HG03439 (cell line): ENCODE data around the gene RIOK3.
"Not testable (repeated sequence)": the region's sequence is repeated elsewhere in the genome, so short reads cannot be mapped to it uniquely, and the experiment has no call there.

Source experiments
- ATAC-seq: cut with Tn5 transposase; IDR thresholded peaks from one replicate; pipeline ENCODE4 v1.9.1; 2021; ENCODE audit warnings: mild to moderate bottlenecking, moderate library complexity; ENCODE audit not compliant: unreplicated experiment

Gene RIOK3

DNA sequence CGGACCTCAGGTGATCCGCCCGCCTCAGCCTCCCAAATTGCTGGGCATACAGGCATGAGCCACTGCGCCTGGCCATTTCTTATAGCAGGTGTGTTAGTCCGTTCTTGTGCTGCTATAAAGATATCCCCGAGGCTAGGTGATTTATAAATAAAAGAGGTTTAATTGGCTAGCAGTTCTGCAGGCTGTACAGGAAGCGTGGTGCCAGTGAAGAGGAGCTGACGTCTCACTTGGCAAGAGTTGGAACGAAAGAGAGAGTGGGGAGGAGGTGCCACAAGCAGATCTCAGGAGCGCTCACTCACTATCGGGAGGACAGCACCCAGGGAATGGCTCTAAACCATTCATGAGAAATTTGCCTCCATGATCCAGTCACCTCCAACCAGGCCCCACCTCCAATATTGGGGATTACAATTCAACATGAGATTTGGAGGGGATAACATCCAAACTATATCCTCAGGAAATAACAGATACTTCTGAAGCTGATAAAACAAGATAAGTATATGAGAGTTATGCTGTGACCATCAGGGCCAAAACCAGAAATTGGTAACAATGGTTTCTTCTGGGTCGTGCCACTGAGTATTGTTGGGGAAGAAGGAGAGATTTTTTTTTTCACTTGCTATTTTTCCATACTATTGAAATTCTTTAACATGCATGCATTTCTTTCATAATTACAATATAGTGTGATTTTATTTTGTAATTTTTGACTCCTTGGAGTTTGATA lies 42.8 kb downstream of the RIOK3 start:
- ATAC-seq: no peak

DNA sequence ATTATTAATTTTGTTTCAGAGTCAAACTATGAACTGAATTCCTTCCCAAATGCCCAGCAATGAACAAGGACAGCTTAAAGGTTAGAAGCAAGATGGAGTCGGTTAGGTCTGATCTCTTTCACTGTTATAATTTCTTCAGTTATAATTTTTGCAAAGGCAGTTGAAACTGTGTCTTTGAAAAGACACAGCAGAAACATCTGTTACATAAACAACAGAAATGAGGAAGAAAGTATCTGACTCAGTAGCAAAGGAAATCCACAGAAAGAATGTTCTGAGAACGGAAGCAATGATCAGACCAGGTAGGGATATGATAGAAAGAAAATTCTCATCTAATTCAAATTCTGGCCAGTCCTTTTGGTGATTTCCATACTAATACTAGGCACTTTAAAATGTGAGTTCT lies 45.0 kb downstream of the RIOK3 start:
- no peak for ATAC-seq

DNA sequence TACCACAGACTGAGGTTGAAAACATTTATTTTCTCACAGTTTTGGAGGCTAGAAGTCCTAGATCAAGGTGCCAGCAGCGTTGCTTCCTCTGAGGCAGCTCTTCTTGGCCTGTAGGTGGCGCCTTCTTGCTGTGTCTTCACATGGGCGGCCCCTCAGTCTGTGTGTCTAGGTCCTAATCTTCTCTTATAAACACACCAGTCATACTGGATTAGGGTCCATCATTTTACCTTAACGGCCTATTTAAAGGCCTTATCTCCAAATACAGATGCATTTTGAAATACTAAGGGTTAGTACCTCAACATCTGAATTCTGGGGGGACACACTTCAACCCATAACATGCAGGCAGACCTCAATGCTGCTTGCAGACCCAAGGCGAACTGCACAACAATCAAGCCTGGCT lies 45.8 kb downstream of the RIOK3 start:
- no peak for ATAC-seq

DNA sequence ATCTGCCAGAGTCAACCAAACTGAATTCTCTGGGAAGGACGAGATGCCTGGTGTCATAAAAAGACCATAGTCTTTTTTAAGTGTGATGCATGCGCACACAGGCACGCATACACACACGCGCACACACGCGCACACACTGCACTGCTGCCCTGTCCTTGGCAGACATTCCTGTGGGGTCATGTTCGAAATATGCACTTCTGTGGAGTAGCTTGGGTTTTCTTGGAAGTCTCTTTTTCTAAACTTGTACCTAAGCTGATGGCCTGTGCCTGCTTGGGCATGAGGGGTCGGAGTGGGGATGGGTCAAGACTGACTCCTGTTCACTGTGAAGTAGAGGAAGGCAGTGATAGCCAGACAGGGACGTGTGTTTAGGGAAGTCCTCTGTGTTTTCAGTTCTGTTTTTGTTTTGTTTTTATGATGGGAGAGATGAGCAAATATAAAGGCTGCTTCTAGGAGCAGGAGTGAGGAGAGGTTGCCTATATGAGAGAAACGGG lies 46.2 kb downstream of the RIOK3 start:
- no peak for ATAC-seq

DNA sequence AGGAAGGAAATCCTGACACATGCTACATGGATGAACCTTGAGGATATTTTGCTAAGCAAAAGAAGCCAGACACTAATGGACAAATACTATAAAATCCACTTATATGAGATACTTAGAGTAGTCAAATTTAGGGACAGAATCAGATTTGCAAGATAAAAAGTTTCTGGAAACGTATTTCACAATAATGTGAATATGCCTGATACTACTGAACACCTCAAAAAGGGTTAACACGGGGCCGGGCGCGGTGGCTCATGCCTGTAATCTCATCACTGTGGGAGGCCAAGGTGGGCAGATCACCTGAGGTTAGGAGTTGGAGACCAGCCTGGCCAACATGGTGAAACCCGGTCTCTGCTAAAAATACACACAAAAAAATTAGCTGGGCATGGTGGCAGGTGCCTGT lies 48.5 kb downstream of the RIOK3 start:
- no peak for ATAC-seq

DNA sequence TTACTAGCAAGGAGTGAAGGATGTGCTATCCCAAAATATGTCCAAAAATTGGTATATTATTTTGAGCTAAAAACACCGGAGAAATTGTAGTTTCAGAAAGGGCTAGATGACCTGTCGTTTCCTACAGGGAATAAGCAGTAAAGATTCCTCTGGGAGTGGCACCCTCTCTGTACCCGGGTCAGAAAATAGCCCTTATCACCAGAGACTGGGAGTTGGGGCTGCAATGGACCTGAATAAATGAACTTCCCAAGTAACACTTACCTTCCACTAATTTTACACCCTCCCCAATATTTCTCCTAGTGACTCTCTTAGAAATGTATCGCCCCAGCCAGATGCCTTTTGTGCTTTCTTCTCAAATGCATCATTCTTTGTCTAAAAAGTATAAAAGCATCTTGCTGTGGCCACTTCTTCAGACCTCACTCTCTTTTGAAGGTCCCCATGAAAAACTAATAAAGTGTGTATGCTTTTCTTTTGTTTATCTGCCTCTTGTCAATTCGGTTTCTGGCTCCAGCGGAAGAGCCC lies 49.5 kb downstream of the RIOK3 start:
- no peak for ATAC-seq

DNA sequence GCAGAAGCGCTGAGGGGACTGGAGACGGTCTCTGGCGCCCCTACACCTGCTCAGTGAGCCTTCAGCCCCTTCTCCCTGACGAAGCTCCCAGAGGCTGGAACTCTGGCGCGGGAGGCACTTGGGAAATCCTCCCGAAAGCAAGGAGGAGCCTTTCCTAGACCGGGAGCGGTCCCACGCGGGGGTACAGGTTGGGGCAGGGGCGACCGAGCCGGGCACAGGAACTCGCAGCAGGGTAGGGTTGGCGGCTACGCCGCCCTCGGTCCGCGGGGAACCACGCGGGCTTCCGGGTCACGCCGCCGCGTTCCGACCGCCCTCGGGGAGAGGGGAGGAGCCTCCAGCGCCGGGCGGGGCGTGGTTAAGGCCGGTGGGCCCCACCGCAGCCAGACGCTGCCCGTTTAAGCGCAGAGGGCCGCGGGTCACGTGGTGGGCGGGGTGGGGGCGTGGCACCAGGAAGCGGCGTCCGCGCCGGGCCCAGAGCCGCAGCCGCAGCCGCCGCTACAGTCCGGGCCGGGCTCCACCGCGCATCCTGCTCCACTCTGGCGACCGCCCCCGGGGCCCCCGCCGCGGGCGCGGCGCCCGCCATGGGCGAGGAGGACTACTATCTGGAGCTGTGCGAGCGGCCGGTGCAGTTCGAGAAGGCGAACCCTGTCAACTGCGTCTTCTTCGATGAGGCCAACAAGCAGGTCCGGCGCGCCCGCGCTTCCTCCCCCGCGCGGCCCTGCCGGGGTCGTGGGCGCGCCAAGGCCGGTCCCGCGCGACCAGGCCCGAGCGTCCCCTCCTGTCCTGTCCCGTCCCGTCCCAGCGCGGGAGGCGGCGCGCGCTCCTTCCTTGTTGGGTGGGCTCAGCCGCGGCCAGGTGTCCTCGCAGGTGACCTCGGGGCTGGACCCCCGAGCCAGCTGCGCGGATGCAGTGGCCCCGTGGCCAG lies 50.2 kb downstream of the RIOK3 start, which contains the start of gene RMC1:
TSS of gene RMC1 (plus strand) at position 474 of the 925 bp plus-strand sequence. CDS start at position 582, 108 bp downstream.
- peak; percentile 81 for ATAC-seq

DNA sequence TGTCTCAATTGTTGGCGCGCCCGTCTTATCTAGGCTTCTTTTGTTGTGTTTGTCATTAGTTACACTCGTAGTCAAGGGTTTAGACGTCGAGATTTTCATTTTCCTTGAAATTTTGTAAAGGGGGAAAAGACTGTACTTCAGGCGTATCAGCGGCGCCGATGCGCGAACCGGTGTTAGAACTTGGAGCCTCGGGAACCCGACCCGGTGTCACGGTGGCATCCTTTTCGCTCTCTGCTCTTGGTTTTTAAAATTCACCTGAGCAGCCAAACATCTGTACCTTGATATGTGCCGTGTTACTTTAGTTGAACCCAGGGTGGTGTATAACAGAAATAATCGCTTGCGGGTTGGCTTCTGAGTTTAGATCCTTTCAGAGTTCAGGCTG lies 50.9 kb downstream of the RIOK3 start:
- no peak for ATAC-seq

DNA sequence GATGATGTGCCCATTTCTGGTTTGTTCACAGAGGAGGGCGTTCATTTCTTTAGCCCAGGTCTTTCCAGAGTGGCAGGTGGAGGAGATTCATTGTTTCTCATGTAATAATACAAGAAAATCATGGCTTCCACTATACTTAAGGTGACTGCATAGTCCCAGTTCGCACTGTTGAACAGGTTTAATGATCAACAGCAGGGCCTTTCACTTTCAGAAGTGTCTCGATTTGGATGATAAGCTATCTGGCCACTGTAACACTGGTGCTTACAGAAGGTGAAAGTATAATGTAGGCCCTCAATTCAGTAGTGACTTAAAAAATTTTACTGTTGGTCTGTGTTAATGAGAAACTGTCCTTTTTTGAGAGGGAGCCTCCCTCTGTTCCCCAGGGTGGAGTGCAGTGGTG lies 51.6 kb downstream of the RIOK3 start:
- ATAC-seq: peak; percentile 32

DNA sequence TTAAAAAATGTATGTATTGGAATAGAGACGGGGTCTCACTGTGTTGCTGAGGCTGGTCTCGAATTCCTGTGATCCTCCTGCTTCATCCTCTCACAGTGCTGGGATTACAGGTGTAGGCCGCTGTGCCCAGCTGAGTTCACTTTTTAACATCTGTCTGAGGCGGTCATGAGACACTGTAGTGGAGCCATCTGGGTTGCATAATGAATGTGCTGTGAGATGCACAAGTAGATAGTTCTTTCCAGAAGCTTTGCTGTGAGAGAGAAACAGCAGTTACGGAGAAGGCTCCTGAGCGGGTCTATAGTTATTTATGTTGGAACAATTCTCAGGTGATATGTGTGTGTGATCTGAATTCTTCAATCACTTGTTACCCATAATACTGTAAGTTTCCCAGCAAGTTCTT lies 53.3 kb downstream of the RIOK3 start:
- ATAC-seq: no peak

DNA sequence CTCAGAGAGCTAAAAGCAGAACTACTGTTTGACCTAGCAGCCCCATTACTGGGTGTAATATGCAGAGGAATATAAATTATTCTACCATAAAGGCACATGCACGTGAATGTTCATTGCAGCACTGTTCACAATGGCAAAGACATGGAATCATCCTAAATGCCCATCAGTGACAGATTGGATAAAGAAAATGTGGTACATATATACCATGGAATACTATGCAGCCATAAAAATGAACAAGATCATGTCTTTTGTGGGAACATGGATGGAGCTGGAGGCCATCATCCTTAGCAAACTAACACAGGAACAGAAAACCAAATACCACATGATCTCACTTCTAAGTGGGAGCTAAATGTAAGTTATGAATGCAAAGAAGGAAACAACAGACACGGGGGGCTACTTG lies 57.8 kb downstream of the RIOK3 start:
- not testable (repeated sequence) for ATAC-seq

DNA sequence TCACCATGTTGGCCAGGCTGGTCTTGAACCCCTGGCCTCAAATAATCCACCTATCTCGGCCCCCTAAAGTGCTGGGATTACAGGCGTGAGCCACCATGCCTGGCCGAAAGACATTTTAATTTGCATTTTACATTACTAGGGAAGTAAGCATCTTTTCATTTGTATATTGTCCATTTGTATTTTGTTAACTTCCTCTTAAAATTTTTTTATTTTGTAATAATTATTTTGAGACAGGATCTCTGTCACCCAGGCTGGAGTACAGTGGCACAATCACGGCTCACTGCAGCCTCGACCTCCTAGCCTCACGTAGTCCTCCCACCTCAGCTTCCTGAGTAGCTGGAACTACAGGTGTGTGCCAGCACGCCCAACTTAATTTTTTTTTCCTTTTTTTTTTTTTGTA lies 59.1 kb downstream of the RIOK3 start:
- ATAC-seq: not testable (repeated sequence)

DNA sequence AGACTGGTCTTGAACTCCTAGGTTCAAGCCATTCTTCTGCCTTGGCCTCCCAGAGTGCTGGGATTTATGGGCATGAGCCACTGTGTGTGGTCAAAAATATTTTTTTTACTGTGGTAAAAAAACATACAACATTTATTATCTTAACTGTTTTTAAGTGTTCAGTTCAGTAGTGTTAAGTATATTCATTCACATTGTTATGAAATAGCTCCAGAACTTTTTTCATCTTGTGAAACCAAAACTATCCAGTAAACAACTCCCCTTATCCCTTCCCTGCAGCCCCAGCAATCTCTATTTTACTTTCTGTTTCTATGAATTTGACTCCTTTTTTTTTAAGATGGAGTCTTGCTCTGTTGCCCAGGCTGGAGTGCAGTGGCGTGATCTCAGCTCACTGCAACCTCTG lies 59.6 kb downstream of the RIOK3 start:
- no peak for ATAC-seq

DNA sequence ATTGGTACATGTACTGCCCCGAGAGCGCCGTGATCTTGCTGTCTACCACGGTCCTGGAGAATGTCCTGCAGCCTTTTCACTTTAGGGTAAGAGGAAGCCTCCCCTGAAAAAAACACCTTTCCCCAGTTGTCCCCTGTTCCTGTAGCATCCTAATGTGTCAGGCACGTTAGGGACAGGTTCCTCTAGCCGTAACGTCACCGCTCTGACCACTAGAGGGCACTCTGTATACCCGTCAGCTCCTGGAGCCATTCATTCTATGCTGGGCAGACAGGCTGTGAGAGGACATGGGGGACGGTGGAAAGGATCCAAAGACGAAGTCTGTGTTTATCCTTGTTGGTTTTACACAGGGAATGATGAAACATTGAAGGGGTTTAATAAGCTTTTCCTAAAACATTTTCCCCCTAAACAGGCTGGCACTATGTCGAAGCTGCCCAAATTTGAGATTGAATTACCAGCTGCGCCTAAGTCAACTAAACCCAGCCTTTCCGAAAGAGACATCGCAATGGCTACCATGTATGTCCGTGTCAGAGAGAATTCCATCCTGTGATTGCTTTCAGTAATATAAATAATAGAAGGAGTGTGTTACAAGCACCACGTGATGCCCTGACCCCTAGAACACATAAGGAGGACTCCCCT lies 62.9 kb downstream of the RIOK3 start:
- peak; percentile 88 for ATAC-seq

DNA sequence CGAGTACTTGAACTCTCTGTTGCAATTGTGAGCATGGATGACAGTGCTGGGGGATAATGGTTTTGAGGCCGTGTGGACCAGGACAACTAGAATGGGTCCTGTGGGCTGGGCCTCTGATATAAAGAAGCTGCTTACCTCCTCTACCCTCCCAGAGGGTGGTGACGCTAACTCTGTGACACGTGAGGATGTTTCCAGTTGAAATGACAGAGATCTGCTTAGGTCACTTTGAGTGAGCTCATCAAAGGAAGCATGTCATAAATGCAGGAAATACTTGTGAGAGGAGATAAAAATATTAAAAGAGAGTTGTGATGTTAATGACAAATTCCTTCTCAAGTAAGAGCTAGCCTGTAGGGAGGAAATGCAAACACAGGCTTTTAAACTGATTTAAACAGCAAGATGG lies 66.6 kb downstream of the RIOK3 start:
- no peak for ATAC-seq

DNA sequence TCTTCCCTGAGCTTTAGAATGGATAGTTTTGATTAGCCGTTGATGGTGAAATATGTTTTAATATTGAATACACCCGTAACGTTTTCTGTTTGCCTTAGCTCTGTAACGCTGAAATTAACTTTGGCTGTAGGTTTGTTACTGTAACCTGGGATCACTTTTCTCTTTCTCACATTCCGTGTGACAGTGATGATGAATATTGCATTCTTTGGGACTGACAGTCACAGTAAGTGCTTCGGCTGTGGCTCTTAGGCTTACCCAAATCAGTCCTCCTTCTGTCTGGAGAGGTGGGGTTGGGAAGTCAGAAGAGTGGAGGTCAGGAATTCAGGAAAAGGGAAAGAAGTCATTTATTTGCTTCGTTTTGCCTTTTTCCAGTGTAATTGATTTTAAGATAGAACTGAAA lies 68.2 kb downstream of the RIOK3 start:
- ATAC-seq: no peak

DNA sequence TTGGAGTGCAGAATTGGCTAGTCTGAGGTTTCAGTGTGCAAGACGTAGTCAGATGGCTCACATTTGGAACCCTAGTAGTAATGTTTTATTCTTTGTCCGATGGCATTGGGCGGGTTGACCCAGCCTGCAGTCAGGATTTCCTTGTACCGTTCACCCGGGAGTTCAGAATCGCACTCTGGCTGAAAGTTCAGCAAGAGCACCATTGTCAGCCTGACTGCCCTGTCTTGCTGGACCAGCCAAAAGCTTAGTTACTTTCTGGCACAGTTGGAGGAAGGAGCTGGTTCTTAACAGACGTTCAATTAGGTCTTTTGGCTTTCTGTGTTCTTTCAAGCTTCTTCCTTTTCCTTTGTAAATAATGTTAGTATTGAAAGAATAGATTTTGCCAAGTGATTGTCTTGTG lies 68.8 kb downstream of the RIOK3 start:
- ATAC-seq: no peak

DNA sequence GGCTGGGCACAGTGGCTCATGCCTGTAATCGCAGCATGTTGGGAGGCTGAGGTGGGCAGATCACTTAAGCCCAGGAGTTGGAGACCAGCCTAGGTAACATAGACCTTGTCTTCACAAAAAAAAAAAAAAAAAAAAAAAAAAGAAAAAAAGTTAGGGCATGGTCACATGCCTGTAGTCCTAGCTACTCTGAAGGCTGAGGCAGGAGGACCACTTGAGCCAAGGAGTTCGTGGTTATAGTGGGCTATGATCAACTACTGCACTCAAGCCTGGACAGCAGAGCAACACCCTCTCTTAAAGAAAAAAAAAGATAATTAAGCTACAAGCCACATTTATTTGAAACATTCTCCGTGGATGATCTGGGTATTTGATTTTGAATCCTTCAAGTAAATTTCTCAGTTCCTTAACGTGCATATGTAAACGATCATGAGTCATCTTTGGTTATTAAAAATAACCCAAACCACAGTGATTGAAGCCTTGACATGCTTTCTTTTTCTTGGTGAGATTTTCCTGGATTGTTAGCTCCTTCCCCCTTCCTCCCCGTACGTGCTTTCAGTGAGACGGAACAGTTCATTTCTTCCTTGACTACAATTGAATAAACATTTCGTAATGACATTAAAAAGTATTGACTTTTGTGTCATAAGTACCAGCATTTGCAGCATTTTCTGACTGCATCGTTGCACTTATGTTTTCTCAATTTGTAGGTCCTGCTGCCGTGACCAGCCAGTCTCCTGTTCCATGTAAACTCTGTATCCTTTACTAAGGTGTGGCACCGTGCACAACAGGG lies 70.5 kb downstream of the RIOK3 start:
- no peak for ATAC-seq

DNA sequence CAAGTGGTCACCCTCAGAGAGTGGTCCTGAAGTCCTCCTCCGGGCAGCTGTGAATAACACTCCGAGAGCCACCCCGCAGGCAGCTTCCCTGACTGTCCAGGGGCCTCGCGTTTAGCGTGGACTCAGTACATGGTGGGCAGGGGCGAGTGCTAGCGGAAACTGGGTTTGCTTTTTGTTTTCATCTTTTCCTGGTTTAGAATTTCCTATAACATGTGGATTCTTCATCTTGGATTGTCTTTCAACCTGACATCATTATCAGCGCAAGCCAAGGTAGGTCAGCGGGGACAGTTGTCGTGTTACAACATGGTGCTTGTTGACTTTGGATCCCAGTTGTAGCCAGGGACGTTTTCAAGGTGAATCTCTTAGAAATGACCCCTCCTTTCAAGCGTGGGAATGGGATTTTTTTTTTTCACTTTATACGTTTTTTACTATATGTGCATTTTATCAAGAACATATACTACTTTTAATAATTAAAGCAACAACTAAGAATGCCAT lies 71.2 kb downstream of the RIOK3 start:
- no peak for ATAC-seq

DNA sequence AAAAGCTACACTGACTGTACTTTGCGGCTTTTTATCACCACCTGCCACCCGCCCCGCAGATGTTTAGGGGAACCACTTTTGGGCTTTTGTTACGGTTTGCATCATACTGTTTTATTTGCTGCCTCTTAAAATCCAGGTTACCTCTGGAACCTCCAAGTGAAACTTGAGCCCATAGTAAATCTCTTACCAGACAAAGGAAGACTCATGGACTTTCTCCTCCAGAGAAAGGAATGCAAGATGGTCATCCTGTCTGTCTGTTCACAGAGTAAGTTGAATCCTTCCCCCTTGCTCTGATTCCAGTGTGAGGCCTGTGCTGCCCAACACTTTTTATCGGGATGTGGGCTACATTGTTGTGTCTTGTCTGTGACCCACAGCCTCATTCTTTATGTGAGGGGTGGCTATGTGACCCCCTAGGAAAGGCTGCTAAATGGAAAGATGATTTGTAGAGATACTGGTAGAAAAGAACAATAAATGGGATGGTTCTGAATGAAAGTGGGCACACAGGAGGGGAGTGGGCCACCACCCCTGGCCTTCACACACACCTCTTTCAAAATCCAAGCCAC lies 73.5 kb downstream of the RIOK3 start:
- no peak for ATAC-seq
